ENCODE data around the gene KAZN. TPM values are rescaled to one million over a fixed set of nuclear protein-coding genes. Genes with fewer than 3 reads are reported as not detected.

The KAZN gene
- total RNA-seq, 1 experiment from 2014 or later = 2.4 TPM

GRCh38 chr1:15148004-15148403 lies 549.5 kb downstream of the KAZN start:
- ChIA-PET POLR2A (no interaction called here), CTCF (no interaction called here)
- H3K4me1 Mint-ChIP-seq (ENCODE audit: low read depth, unreplicated experiment) = peaks cover 21% of the 10 kb centered on the region
- H3K36me3 Mint-ChIP-seq (ENCODE audit: insufficient read depth, unreplicated experiment) = no peaks in the 10 kb centered on the region
- H3K4me3 ChIP-seq (ENCODE audit: low read depth, low read length) = no peak overlapping the region
- TF ChIP-seq, protein P1, sequence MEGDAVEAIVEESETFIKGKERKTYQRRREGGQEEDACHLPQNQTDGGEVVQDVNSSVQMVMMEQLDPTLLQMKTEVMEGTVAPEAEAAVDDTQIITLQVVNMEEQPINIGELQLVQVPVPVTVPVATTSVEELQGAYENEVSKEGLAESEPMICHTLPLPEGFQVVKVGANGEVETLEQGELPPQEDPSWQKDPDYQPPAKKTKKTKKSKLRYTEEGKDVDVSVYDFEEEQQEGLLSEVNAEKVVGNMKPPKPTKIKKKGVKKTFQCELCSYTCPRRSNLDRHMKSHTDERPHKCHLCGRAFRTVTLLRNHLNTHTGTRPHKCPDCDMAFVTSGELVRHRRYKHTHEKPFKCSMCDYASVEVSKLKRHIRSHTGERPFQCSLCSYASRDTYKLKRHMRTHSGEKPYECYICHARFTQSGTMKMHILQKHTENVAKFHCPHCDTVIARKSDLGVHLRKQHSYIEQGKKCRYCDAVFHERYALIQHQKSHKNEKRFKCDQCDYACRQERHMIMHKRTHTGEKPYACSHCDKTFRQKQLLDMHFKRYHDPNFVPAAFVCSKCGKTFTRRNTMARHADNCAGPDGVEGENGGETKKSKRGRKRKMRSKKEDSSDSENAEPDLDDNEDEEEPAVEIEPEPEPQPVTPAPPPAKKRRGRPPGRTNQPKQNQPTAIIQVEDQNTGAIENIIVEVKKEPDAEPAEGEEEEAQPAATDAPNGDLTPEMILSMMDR (IDR thresholded peaks at IDR 0.05; ENCODE audit: insufficient read depth in 1 of 2, low read depth in 1 of 2, low read length in 1 of 2, severe bottlenecking in 1 of 2, unreplicated experiment in 1 of 2) = no peak
- no peak overlapping the region for H3K4me3 Mint-ChIP-seq (ENCODE audit: unreplicated experiment)
- no peak overlapping the region for H3K27ac Mint-ChIP-seq (ENCODE audit: unreplicated experiment)
- H3K27me3 ChIP-seq (replicated peaks; ENCODE audit: control insufficient read depth, insufficient read depth, low read length) = no peaks in the 10 kb centered on the region
- H3K27me3 Mint-ChIP-seq (ENCODE audit: insufficient read depth, unreplicated experiment) = no peaks in the 10 kb centered on the region
- H3K9me3 Mint-ChIP-seq (ENCODE audit: unreplicated experiment) = no peaks in the 10 kb centered on the region
- no peaks in the 10 kb centered on the region for H3K9me3 ChIP-seq
- H3K36me3 ChIP-seq (ENCODE audit: control insufficient read depth, insufficient read depth, low read length) = no peaks in the 10 kb centered on the region
- peaks cover 15% of the 10 kb centered on the region for H3K4me1 ChIP-seq
- no TSS peak for BruUV-seq (replicated peaks)
- intact Hi-C loops (cut with micrococcal nuclease; ENCODE audit: unreplicated experiment) = no loop called here
- DNase-seq = no peak

GRCh38 chr1:15148475-15148874 lies 550.0 kb downstream of the KAZN start:
- no TSS peak for BruUV-seq (replicated peaks)
- intact Hi-C loops (cut with micrococcal nuclease; ENCODE audit: unreplicated experiment) = no loop called here
- Mint-ChIP-seq H3K36me3 (ENCODE audit: insufficient read depth, unreplicated experiment) (no peaks in the 10 kb centered on the region), H3K4me3 (ENCODE audit: unreplicated experiment) (no peak overlapping the region), H3K27ac (ENCODE audit: unreplicated experiment) (no peak overlapping the region), H3K4me1 (ENCODE audit: low read depth, unreplicated experiment) (peaks cover 21% of the 10 kb centered on the region), H3K27me3 (ENCODE audit: insufficient read depth, unreplicated experiment) (no peaks in the 10 kb centered on the region), H3K9me3 (ENCODE audit: unreplicated experiment) (no peaks in the 10 kb centered on the region)
- ChIA-PET CTCF (no interaction called here), POLR2A (no interaction called here)
- H3K4me3 ChIP-seq (ENCODE audit: low read depth, low read length) = no peak overlapping the region
- H3K27me3 ChIP-seq (replicated peaks; ENCODE audit: control insufficient read depth, insufficient read depth, low read length) = no peaks in the 10 kb centered on the region
- peaks cover 15% of the 10 kb centered on the region for H3K4me1 ChIP-seq
- no peaks in the 10 kb centered on the region for H3K36me3 ChIP-seq (ENCODE audit: control insufficient read depth, insufficient read depth, low read length)
- no peaks in the 10 kb centered on the region for H3K9me3 ChIP-seq
- TF ChIP-seq, protein P1 (IDR thresholded peaks at IDR 0.05; ENCODE audit: insufficient read depth in 1 of 2, low read depth in 1 of 2, low read length in 1 of 2, severe bottlenecking in 1 of 2, unreplicated experiment in 1 of 2) = no peak
- no peak for DNase-seq

- no peaks in the 10 kb centered on the region for H3K36me3 ChIP-seq (ENCODE audit: control insufficient read depth, insufficient read depth, low read length)
- H3K4me3 Mint-ChIP-seq (ENCODE audit: unreplicated experiment) = no peak overlapping the region
- H3K9me3 ChIP-seq = no peaks in the 10 kb centered on the region
- H3K27me3 ChIP-seq (replicated peaks; ENCODE audit: control insufficient read depth, insufficient read depth, low read length) = no peaks in the 10 kb centered on the region
- H3K4me1 ChIP-seq = peaks cover 15% of the 10 kb centered on the region
- H3K4me1 Mint-ChIP-seq (ENCODE audit: low read depth, unreplicated experiment) = peaks cover 21% of the 10 kb centered on the region
- no peaks in the 10 kb centered on the region for H3K9me3 Mint-ChIP-seq (ENCODE audit: unreplicated experiment)
- H3K27ac Mint-ChIP-seq (ENCODE audit: unreplicated experiment) = no peak overlapping the region
- POLR2A ChIA-PET = no interaction called here
- H3K4me3 ChIP-seq (ENCODE audit: low read depth, low read length) = no peak overlapping the region
- H3K27me3 Mint-ChIP-seq (ENCODE audit: insufficient read depth, unreplicated experiment) = no peaks in the 10 kb centered on the region
- no peak for DNase-seq
- CTCF ChIA-PET = no interaction called here
- TF ChIP-seq, protein P1 (IDR thresholded peaks at IDR 0.05; ENCODE audit: insufficient read depth in 1 of 2, low read depth in 1 of 2, low read length in 1 of 2, severe bottlenecking in 1 of 2, unreplicated experiment in 1 of 2) = no peak
- intact Hi-C loops (cut with micrococcal nuclease; ENCODE audit: unreplicated experiment) = no loop called here
- H3K36me3 Mint-ChIP-seq (ENCODE audit: insufficient read depth, unreplicated experiment) = no peaks in the 10 kb centered on the region
- no TSS peak for BruUV-seq (replicated peaks)
Measured at GRCh38 chr1:15148941-15149340, 550.5 kb downstream of the KAZN start.

Measured in Caco-2 (cell line).